Stimulated activated CD8-positive, alpha-beta memory T cell treated with anti-CD3 and anti-CD28 coated beads, Interleukin-12 subunit alpha, Interleukin-12 subunit beta, amount 100 ng/mL, for 4 hours (primary cell): Measurements from ENCODE around the gene HLA-B.
"Not testable (repeated sequence)": the region's sequence is repeated elsewhere in the genome, so short reads cannot be mapped to it uniquely, and the experiment has no call there.

Source experiments
- DNase-seq: peaks from one replicate; pipeline ENCODE4 v3.0.0-alpha.2; 2020; ENCODE audit warnings: low read depth

The HLA-B gene

DNA sequence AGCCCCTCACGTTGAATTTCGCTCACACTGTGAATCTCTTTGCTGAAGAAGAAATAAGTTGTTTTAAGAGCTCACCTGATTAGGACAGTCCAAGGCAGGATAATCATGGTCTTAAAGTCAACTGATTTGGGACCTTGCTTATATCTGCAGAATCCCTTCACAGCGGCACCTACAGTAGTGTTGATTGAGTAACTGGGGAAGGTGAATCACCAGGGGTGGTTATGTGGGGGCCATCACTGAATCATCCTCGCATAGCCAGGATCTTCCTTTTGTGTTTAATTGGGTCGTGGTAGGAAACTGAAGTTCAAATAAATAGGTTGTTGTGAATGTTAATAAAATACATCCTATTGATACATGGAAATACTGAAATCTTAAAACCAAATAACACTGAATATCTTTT, 26.2 kb upstream of the HLA-B start:
- no peak for DNase-seq

- no peak for DNase-seq
These were observed 24.7 kb upstream of the HLA-B start for GRCh38 chr6:31381666-31382065.

- DNase-seq, result no peak
These were observed 22.9 kb upstream of the HLA-B start for GRCh38 chr6:31379850-31380249.

DNA sequence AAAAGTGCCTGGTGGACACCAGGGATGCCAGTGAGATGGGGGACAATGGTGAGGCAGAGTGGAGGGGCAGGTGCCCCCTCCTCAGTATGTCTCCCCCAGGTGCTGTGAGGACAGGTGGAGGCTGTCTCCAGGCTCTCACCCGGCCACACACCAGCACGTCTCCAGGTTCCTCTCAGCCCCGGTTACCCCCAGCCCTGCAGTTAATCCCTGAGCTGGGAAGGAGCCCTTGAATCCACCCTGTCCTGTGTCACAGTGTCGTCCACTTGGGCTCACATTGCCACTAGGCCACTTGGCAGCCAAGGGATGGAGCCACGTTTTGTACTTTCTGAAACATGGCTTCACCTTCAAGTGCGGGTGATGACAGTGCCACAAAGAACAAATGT, 21.7 kb upstream of the HLA-B start:
- no peak for DNase-seq

DNA sequence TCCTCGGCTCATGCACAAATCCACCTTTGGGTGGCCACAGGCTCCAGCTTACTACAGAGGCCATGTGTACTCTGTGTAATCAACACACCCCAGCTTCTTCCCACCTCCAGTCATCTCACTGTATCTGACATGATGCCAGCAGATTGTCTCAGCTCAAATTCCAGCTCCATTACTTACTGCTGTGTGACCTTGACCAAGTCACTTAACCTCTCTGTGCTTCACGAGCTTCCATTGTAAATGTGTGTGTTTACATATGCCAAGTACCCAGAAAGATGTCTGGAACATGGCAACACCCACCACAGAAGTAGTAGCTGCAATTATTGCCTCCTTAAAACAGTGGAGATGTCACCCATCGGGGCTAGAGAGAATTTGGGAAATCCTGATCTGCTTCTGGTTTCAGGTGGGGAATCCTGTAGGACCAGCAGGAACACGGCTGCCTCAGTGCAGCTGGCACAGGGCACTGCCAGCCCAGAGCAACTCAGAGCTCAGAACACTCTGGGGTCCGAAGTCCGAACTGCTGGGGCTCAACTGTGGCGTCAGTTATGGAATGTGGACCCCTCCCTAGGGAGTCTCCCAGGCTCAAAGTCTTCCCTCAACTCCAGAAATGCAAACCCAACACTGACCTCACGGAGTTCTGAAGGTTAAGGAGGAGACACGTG, 21.2 kb upstream of the HLA-B start:
- DNase-seq, result no peak

DNA sequence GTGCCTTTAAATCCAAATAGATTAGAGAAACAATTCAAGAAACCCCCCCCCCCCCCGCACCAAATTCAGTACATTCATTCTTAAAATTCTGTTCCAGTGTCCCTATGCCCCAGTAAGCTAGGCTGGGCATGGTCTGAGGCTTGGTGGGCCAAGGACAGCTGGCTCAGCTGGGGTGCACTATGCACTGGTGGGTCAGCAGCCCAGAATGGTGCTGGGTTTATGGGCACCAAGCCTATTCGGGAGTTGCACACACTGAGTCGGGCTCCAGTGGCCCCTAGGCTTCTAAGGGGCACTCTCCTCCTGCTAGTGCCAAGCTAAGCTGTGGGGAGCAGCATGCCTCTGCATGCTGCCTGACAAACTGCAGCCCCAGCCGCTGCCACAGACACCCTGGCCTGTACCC, 20.1 kb upstream of the HLA-B start:
- DNase-seq, result no peak

GRCh38 chr6:31375699-31376098, 18.7 kb upstream of the HLA-B start:
- no peak for DNase-seq

DNA sequence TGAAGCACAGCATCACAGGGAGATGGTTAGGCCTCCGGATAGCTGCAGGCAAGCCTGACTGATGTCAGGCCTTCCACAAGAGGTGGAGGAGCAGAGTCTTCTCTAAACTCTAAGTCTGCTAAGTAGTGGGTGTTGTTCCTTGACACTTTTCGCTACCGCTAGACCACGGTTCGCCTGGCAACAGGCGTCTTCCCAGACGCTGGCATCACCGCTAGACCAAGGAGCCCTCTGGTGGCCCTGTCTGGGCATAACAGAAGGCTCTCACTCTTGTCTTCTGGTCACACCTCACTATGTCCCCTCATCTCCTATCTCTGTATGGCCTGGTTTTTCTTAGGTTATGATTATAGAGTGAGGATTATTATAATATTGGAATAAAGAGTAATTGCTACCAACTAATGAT, 17.1 kb upstream of the HLA-B start:
- DNase-seq, result not testable (repeated sequence)

DNA sequence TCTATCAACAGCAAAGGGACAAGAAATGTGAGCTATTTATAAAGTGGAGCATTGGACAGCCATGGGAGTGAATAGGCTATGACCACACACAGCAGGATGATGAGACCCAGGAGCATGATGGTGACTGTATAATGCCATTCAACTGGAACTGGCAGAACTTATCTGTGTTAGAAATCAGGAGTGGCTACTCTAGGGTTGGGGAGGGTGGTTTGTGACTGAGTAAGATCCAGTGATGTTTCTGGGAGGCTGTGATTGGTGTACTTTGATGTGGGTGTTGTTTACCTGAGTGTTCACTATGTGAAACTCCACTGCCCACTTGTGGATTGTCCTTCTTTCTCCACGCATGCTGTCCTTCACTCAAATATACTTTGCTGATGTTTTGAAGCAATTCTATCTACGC, 11.5 kb upstream of the HLA-B start:
- DNase-seq, result no peak

DNA sequence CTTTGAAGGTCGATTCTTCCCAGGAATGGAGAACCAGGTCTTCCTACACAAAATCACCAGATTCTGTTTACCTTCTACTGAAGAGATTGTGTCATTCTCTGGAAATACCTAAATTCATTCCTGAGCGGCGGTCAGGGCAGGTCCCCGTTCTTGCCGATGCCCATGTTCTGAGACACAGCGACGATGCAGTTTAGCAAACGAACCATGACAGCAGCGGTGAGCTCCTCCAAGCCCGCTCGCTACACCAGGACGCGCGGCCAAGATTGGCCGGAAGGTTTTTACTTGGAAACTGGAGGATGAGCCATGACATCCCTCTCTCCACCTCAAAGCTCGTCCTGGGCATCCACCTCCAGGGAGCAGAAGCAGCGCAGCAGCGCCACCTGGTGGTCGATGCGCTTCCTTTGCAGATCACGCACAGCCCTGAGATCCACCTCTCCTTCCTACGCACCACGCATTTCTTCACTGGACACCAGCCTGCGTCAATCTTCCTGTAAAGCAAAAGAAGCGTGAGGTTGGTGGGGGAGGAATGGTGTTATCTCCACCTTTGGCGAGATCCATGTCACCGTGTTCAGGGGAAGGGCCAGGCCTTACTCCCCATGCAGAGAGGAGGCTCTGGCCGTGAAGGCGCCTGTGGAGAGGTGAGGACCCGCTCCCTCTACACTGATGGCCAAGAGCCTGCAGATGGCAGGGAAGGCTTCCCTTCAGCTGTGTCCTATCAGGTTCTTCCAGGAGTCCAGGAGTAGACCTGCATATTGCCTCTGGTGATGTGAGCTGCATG, 9.9 kb upstream of the HLA-B start:
- peak; percentile 70 for DNase-seq

GRCh38 chr6:31365864-31366263, 8.9 kb upstream of the HLA-B start:
- no peak for DNase-seq

DNA sequence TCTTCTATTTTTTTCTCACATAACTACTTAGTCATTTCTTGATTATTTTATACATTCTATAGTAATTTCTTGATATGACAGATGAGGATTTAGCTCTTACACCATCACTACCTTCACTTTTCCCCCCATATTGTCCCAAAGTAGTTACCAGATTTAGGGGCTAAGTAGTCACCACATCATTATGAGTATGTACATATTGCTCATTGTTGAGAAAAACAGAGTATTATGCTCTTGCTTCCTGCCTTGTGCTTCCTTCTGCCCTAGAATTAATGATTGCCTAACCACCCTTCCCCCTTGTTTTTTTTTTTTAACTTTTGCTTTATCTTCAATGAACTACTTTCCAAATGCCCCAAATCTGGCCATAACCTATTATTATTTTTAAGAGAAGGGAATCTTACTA, 6.8 kb upstream of the HLA-B start:
- DNase-seq, result no peak

GRCh38 chr6:31362751-31363150, 5.8 kb upstream of the HLA-B start:
- DNase-seq, result no peak

GRCh38 chr6:31359581-31359980, 2.6 kb upstream of the HLA-B start:
- no peak for DNase-seq

GRCh38 chr6:31358302-31358701, 1.3 kb upstream of the HLA-B start:
- no peak for DNase-seq

DNA sequence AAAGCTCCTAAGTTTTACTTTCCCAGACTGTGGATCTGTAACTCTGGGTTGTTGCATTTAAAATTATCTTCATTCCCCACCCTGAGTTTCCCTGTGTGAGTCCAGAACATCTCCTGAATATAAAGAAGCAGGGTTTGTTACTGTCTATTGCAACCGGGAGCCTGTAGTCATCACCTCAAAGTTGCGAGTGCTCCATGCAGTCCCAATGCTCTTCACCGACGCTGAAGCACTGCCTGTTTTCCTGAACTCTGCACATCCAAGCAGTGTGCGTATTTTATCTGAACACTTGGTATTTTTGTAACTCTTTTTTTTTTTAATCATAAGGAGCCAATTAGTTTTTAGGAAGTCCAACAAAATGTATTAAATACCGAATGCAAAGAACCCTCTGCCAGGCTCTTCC, 907 bp upstream of the HLA-B start:
- no peak for DNase-seq

DNA sequence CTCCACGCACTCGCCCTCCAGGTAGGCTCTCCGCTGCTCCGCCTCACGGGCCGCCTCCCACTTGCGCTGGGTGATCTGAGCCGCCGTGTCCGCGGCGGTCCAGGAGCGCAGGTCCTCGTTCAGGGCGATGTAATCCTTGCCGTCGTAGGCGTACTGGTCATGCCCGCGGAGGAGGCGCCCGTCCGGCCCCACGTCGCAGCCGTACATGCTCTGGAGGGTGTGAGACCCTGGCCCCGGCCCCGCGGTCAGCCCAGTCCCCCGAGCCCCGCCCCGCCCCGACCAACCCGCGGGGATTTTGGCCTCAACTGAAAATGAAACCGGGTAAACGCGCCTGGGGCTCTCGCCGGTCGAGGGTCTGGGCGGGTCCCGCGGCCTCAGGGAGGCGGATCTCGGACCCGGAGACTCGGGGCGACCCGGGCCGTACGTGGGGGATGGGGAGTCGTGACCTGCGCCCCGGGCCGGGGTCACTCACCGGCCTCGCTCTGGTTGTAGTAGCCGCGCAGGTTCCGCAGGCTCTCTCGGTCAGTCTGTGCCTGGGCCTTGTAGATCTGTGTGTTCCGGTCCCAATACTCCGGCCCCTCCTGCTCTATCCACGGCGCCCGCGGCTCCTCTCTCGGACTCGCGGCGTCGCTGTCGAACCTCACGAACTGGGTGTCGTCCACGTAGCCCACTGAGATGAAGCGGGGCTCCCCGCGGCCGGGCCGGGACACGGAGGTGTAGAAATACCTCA, 598 bp downstream of the HLA-B start:
- no peak for DNase-seq

DNA sequence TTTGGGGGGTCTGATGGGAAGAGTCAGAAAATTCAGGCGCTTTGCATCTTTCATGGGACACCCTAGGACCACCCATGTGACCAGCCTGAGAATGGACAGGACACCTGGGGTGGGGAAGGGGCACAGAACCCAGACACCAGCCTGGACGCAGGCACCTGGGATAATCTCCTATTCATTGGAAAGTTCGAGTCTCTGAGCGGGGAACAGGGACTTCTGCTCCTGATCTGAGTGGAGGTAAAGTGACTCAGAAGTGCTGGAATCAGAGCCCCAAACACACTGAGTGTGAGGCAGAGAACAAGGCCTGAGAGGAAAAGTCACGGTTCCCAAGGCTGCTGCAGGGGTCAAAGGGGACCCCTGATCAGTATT, 1.4 kb downstream of the HLA-B start:
- DNase-seq, result no peak

- DNase-seq, result no peak
These were observed 2.0 kb downstream of the HLA-B start for GRCh38 chr6:31354864-31355582.

DNA sequence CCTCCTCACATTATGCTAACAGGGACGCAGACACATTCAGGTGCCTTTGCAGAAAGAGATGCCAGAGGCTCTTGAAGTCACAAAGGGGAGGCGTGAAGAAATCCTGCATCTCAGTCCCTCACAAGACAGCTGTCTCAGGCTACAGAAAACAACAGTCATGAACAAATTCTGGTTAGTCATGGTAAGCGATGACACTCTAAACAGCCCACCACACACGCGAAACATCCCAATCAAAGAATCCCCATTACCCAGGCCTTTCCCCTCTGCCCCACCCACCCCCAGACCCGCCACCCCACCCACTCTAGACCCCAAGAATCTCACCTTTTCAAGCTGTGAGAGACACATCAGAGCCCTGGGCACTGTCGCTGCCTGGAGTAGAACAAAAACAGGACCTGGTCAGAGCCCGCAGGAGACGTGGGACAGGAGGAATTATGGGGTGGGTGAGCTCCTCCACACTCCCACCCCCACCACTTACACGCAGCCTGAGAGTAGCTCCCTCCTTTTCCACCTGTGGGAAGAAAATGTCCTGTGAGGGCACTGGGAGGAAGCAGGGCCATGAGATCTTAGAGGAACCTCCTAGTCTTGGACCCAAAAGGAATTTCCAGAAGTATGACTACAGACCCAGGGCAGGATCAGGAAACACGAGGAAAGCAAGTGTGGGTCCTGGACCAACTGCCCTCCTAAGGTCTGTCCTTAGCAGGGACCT, 2.7 kb downstream of the HLA-B start:
- DNase-seq, result no peak

- no peak for DNase-seq
These were observed 3.5 kb downstream of the HLA-B start for GRCh38 chr6:31353384-31353945.
